GM18861 (cell line): ENCODE results near the gene SAMD4A.

Experiments used
- ATAC-seq: cut with Tn5 transposase; IDR thresholded peaks from one replicate; pipeline ENCODE4 v1.9.1; 2021; ENCODE audit not compliant: unreplicated experiment

SAMD4A gene

GRCh38 chr14:54754623-54755386 lies 187.9 kb downstream of the SAMD4A start:
- ATAC-seq, result no peak

- ATAC-seq, result no peak
Observed at GRCh38 chr14:54756656-54757392, 189.9 kb downstream of the SAMD4A start.

GRCh38 chr14:54758041-54758440 lies 191.1 kb downstream of the SAMD4A start:
- ATAC-seq, result no peak

GRCh38 chr14:54759982-54760585 lies 193.2 kb downstream of the SAMD4A start:
- ATAC-seq, result no peak

- ATAC-seq, result no peak
Observed at GRCh38 chr14:54760866-54761575, 194.1 kb downstream of the SAMD4A start.

GRCh38 chr14:54761835-54762234 lies 194.9 kb downstream of the SAMD4A start:
- ATAC-seq, result no peak

GRCh38 chr14:54762296-54762695 lies 195.4 kb downstream of the SAMD4A start:
- no peak for ATAC-seq

- ATAC-seq, result no peak
Observed at GRCh38 chr14:54763761-54764160, 196.8 kb downstream of the SAMD4A start.

- ATAC-seq, result no peak
Observed at GRCh38 chr14:54766276-54767138, 199.6 kb downstream of the SAMD4A start.

- ATAC-seq, result no peak
Observed at GRCh38 chr14:54767139-54767431, 200.2 kb downstream of the SAMD4A start.

GRCh38 chr14:54767450-54767849 lies 200.5 kb downstream of the SAMD4A start:
- ATAC-seq, result no peak

GRCh38 chr14:54768501-54769129 lies 201.7 kb downstream of the SAMD4A start:
- ATAC-seq, result no peak

GRCh38 chr14:54769951-54770863 lies 203.3 kb downstream of the SAMD4A start:
- no peak for ATAC-seq

- no peak for ATAC-seq
Observed at GRCh38 chr14:54771411-54772027, 204.6 kb downstream of the SAMD4A start.

GRCh38 chr14:54772451-54772881 lies 205.5 kb downstream of the SAMD4A start:
- ATAC-seq, result no peak

- peak; percentile 54 for ATAC-seq
Observed at GRCh38 chr14:54773171-54774006, 206.5 kb downstream of the SAMD4A start.

- ATAC-seq, result no peak
Observed at GRCh38 chr14:54774824-54775223, 207.9 kb downstream of the SAMD4A start.
